H9 (cell line): ENCODE results near the gene NMUR2. TPM values are rescaled to one million over a fixed set of nuclear protein-coding genes. Genes with fewer than 3 reads are reported as not detected.

Source experiments
- DNase-seq: peaks from one replicate; pipeline ENCODE4 v3.0.0-alpha.2; 2017
- H2AFZ ChIP-seq: one replicate; pipeline ENCODE4 v1.6.1; 2013; ENCODE audit warnings: mild to moderate bottlenecking, low read length, control low read depth, moderate library complexity
- H2AK5ac ChIP-seq: 2 replicates; pipeline ENCODE4 v1.6.1; 2013; ENCODE audit warnings: low read length, control low read depth, mixed read lengths; ENCODE audit not compliant: insufficient read length
- H2BK120ac ChIP-seq: one replicate; pipeline ENCODE4 v1.6.1; 2013; ENCODE audit warnings: low read depth, mild to moderate bottlenecking, low read length, control low read depth, inconsistent platforms; ENCODE audit not compliant: poor library complexity, severe bottlenecking
- H2BK12ac ChIP-seq: 2 replicates; pipeline ENCODE4 v1.6.1; 2013; ENCODE audit warnings: low read length, control low read depth, mixed read lengths, low read depth; ENCODE audit not compliant: insufficient read length
- H2BK15ac ChIP-seq: 2 replicates; pipeline ENCODE4 v1.6.1; 2013; ENCODE audit warnings: low read depth, low read length, control low read depth
- H2BK20ac ChIP-seq: one replicate; pipeline ENCODE4 v1.6.1; 2013; ENCODE audit warnings: low read depth, mild to moderate bottlenecking, low read length, control low read depth, inconsistent platforms; ENCODE audit not compliant: poor library complexity, severe bottlenecking
- H2BK5ac ChIP-seq: 2 replicates; pipeline ENCODE4 v1.6.1; 2013; ENCODE audit warnings: low read length, control low read depth, mixed read lengths; ENCODE audit not compliant: insufficient read length
- H3K14ac ChIP-seq: 2 replicates; pipeline ENCODE4 v1.6.1; 2013; ENCODE audit warnings: low read length, control low read depth; ENCODE audit not compliant: insufficient read depth
- H3K18ac ChIP-seq: 2 replicates; pipeline ENCODE4 v1.6.1; 2013; ENCODE audit warnings: low read depth, mild to moderate bottlenecking, mixed read lengths, low read length, control low read depth; ENCODE audit not compliant: insufficient read length
- H3K23ac ChIP-seq: 2 replicates; pipeline ENCODE4 v1.6.1; 2013; ENCODE audit warnings: low read length, control low read depth, mixed read lengths, low read depth; ENCODE audit not compliant: insufficient read length
- H3K23me2 ChIP-seq: 2 replicates; pipeline ENCODE4 v1.6.1; 2013; ENCODE audit warnings: low read depth, mild to moderate bottlenecking, mixed read lengths, low read length, control low read depth; ENCODE audit not compliant: insufficient read length, poor library complexity, severe bottlenecking
- H3K27ac ChIP-seq: 2 replicates; pipeline ENCODE4 v1.5.1; 2013; ENCODE audit warnings: low read length, control low read depth, mixed read lengths, low read depth; ENCODE audit not compliant: insufficient read length
- H3K27me3 ChIP-seq: 2 replicates; pipeline ENCODE4 v1.6.1; 2013; ENCODE audit warnings: low read length, control low read depth, inconsistent platforms; ENCODE audit not compliant: insufficient read depth
- H3K4ac ChIP-seq: 2 replicates; pipeline ENCODE4 v1.6.1; 2013; ENCODE audit warnings: low read depth, mild to moderate bottlenecking, control low read depth, inconsistent platforms, low read length, moderate library complexity
- H3K4me1 ChIP-seq: 2 replicates; pipeline ENCODE4 v1.6.1; 2013; ENCODE audit warnings: low read length, control low read depth, inconsistent platforms; ENCODE audit not compliant: insufficient read depth
- H3K4me2 ChIP-seq: 2 replicates; pipeline ENCODE4 v1.6.1; 2013; ENCODE audit warnings: low read length, control low read depth, mixed read lengths; ENCODE audit not compliant: insufficient read length, insufficient read depth
- H3K56ac ChIP-seq: 2 replicates; pipeline ENCODE4 v1.6.1; 2013; ENCODE audit warnings: low read depth, mild to moderate bottlenecking, mixed read lengths, low read length, control low read depth; ENCODE audit not compliant: insufficient read length
- H3K79me1 ChIP-seq: 2 replicates; pipeline ENCODE4 v1.6.1; 2013; ENCODE audit warnings: low read depth, mild to moderate bottlenecking, moderate library complexity, low read length, control low read depth, inconsistent platforms; ENCODE audit not compliant: insufficient read depth, poor library complexity, severe bottlenecking
- H3K79me2 ChIP-seq: 2 replicates; pipeline ENCODE4 v1.6.1; 2013; ENCODE audit warnings: low read length, control low read depth, inconsistent platforms; ENCODE audit not compliant: insufficient read depth
- H3K9ac ChIP-seq: 2 replicates; pipeline ENCODE4 v1.6.1; 2013; ENCODE audit warnings: low read length, control low read depth, mixed read lengths; ENCODE audit not compliant: insufficient read length; ENCODE audit errors: extremely low read depth
- H3K9me3 ChIP-seq: one replicate; pipeline ENCODE4 v1.6.1; 2013; ENCODE audit warnings: low read depth, low read length, inconsistent platforms; ENCODE audit not compliant: control insufficient read depth
- H3T11ph ChIP-seq: one replicate; pipeline ENCODE4 v1.6.1; 2013; ENCODE audit warnings: mild to moderate bottlenecking, low read length, control low read depth, inconsistent platforms
- H4K20me1 ChIP-seq: one replicate; pipeline ENCODE4 v1.6.1; 2013; ENCODE audit not compliant: control insufficient read depth, insufficient read length, insufficient read depth
- H4K5ac ChIP-seq: 2 replicates; pipeline ENCODE4 v1.6.1; 2013; ENCODE audit warnings: low read depth, mild to moderate bottlenecking, mixed read lengths, low read length, control low read depth; ENCODE audit not compliant: insufficient read length
- H4K8ac ChIP-seq: replicated peaks from 2 replicates; pipeline ENCODE4 v1.6.1; 2013; ENCODE audit warnings: low read length, control low read depth, mixed read lengths, low read depth; ENCODE audit not compliant: insufficient read length
- H4K91ac ChIP-seq: 2 replicates; pipeline ENCODE4 v1.6.1; 2013; ENCODE audit warnings: low read depth, mild to moderate bottlenecking, moderate library complexity, mixed read lengths, low read length, control low read depth; ENCODE audit not compliant: insufficient read length
- H3K27ac Mint-ChIP-seq, 3 experiments: 2 replicates in 2 of 3; 3 replicates in 1 of 3; pipeline ENCODE4 v1.8.0; 2020 to 2021; ENCODE audit warnings: mixed read lengths in 3 of 3, mild to moderate bottlenecking in 1 of 3, moderate library complexity in 1 of 3
- H3K27me3 Mint-ChIP-seq: 2 replicates; pipeline ENCODE4 v1.8.0; 2021; ENCODE audit warnings: low read depth, mild to moderate bottlenecking, moderate library complexity, mixed read lengths
- H3K36me3 Mint-ChIP-seq, 3 experiments: 2 replicates in 2 of 3; 3 replicates in 1 of 3; pipeline ENCODE4 v1.8.0; 2020 to 2021; ENCODE audit warnings: low read depth in 3 of 3, mixed read lengths in 3 of 3; ENCODE audit not compliant: insufficient read depth in 1 of 3
- H3K4me1 Mint-ChIP-seq, 2 experiments: 2 replicates each; pipeline ENCODE4 v1.8.0; 2020; ENCODE audit warnings: mixed read lengths in 2 of 2
- H3K4me3 Mint-ChIP-seq, 2 experiments: 2 replicates in 1 of 2; 3 replicates in 1 of 2; pipeline ENCODE4 v1.8.0; 2020 to 2021; ENCODE audit warnings: mild to moderate bottlenecking in 2 of 2, mixed read lengths in 2 of 2, moderate library complexity in 1 of 2
- H3K9me3 Mint-ChIP-seq, 2 experiments: 2 replicates in 1 of 2; 3 replicates in 1 of 2; pipeline ENCODE4 v1.8.0; 2020; ENCODE audit warnings: mild to moderate bottlenecking in 2 of 2, mixed read lengths in 2 of 2, moderate library complexity in 1 of 2
- CTCF ChIP-seq: fragments of 200-600 bp; sonication (generic); conservative IDR thresholded peaks from 3 replicates; pipeline ENCODE4 v1.8.0; 2021; ENCODE audit warnings: antibody characterized with exemption, mild to moderate bottlenecking
- WGBS: extraction: QIAGEN DNeasy Blood & Tissue Kit; methylation state at CpG from one replicate; pipeline ENCODE4 v1.1.7; 2013; ENCODE audit warnings: missing lambda C conversion rate, low lambda C conversion rate, mixed read lengths; ENCODE audit not compliant: insufficient read length; ENCODE audit errors: extremely low coverage; 5-methylcytosine and 5-hydroxymethylcytosine counted together
- total RNA-seq: library from RNA; stranded (reverse); gene quantifications from 2 replicates; pipeline ENCODE4 v1.2.1, GENCODE V29; 2021

NMUR2 gene
- total RNA-seq, 1 experiment from 2014 or later: 0.11 TPM

DNA sequence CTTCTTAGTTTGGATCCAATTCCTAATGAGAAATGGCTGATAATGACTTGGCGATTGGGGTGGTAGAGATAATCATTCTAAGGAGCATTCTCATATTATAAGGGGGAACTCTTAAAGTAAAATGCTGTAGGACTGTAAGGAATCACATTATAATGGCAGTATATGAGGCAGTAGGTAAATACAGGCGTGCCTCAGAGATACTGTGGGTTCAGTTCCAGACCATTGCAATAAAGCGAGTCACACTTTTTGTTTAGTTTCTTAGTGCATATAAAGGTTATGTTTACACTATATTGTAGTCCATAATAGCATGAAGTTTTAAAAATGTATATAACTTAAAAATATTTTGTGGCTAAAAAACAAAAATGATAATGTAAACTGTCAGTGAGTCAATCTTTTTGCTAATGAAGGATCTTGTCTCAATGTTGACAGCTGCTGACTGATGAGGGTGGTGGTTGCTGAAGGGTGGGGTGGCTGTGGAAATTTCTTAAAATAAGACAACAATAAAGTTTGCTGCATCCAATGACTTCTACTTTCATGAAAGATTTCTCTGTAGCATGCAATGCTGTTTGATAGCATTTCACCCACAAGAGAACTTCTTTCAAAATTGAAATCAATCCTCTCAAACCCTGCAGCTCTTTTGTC lies 15.8 kb downstream of the NMUR2 start:
- Mint-ChIP-seq H3K9me3 (peaks cover 13 to 23% of the 10 kb centered on the region in 2 experiments), H3K4me1 (peaks cover 4 to 9% of the 10 kb centered on the region in 2 experiments), H3K27ac (no peak overlapping the region), H3K4me3 (no peak overlapping the region), H3K27me3 (no peaks in the 10 kb centered on the region), H3K36me3 (peaks cover 0 to 20% (median 17%) of the 10 kb centered on the region in 3 experiments; a peak in 5 of 7 replicates)
- no CpG with 5 or more reads among the region's 3 CpGs for WGBS
- Histone ChIP-seq H3K56ac (no peak overlapping the region), H3T11ph (no peak overlapping the region), H2AK5ac (no peak overlapping the region), H2BK5ac (no peak overlapping the region), H3K4ac (no peak overlapping the region), H3K27me3 (no peaks in the 10 kb centered on the region), H3K9me3 (no peaks in the 10 kb centered on the region), H2BK15ac (no peak overlapping the region), H3K23me2 (no peaks in the 10 kb centered on the region), H3K79me1 (no peaks in the 10 kb centered on the region), H2BK12ac (no peak overlapping the region), H2BK120ac (no peak overlapping the region), H3K4me2 (no peak overlapping the region), H3K79me2 (no peaks in the 10 kb centered on the region), H3K14ac (no peak overlapping the region), H2BK20ac (no peak overlapping the region), H3K18ac (no peak overlapping the region), H3K4me1 (no peaks in the 10 kb centered on the region), H4K5ac (no peak overlapping the region), H4K8ac (no peak overlapping the region), H4K20me1 (no peaks in the 10 kb centered on the region), H2AFZ (no peak overlapping the region), H4K91ac (no peak overlapping the region), H3K23ac (no peak overlapping the region), H3K27ac (no peak overlapping the region), H3K9ac (no peak overlapping the region)
- TF ChIP-seq CTCF: no peak
- DNase-seq: no peak
